ENCODE results near the gene GLTP. TPM values are rescaled to one million over a fixed set of nuclear protein-coding genes. Genes with fewer than 3 reads are reported as not detected.

The GLTP gene
- total RNA-seq, 1 experiment from 2014 or later = 15.5 TPM

DNA sequence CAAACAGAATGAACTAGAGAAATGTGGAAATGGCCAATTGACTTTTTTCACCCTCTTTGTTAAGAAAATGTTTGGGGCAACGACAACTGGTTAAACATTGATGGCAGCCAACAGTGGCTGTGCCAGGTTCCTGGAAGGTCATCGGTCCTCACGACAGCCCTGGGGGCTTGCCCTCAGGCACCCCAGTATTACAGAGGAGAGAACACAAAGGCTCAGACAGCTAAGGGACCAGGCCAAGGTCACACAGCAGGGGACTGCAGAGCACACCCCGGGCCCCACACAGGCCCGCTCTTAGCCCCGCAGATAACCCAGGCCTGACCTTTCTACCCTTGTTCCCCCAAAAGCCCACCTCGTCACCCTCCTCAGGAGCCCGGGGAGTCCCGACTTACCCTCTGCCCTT, 48.4 kb downstream of the GLTP start:
- Histone ChIP-seq H3K4me1 (ENCODE audit: insufficient read depth, low read length) (no peaks in the 10 kb centered on the region), H3K4ac (ENCODE audit: low read depth, low read length) (no peak overlapping the region), H3K23ac (ENCODE audit: insufficient read length, low read depth, low read length) (no peak overlapping the region), H4K91ac (ENCODE audit: insufficient read length, low read depth, low read length) (no peak overlapping the region), H2BK20ac (ENCODE audit: low read depth, low read length, poor library complexity, severe bottlenecking) (no peak overlapping the region), H3K9me3 (ENCODE audit: control insufficient read depth, low read depth, low read length) (no peaks in the 10 kb centered on the region), H2AFZ (ENCODE audit: low read length) (no peak overlapping the region), H4K5ac (ENCODE audit: insufficient read length, low read depth, low read length) (no peak overlapping the region), H3K79me2 (ENCODE audit: insufficient read depth, low read length) (no peaks in the 10 kb centered on the region), H3K23me2 (ENCODE audit: insufficient read length, low read depth, low read length, poor library complexity, severe bottlenecking) (no peaks in the 10 kb centered on the region), H2AK5ac (ENCODE audit: insufficient read length, low read length) (no peak overlapping the region), H3K56ac (ENCODE audit: insufficient read length, low read depth, low read length) (no peak overlapping the region), H3K4me2 (ENCODE audit: insufficient read depth, insufficient read length, low read length) (no peak overlapping the region), H4K8ac (replicated peaks; ENCODE audit: insufficient read length, low read depth, low read length) (no peak overlapping the region), H3K18ac (ENCODE audit: insufficient read length, low read depth, low read length) (no peak overlapping the region), H3K9ac (ENCODE audit: extremely low read depth, insufficient read length, low read length) (no peak overlapping the region), H2BK15ac (ENCODE audit: low read depth, low read length) (no peak overlapping the region), H3K27me3 (ENCODE audit: insufficient read depth, low read length) (no peaks in the 10 kb centered on the region), H2BK5ac (ENCODE audit: insufficient read length, low read length) (no peak overlapping the region), H3K79me1 (ENCODE audit: insufficient read depth, low read depth, low read length, poor library complexity, severe bottlenecking) (no peaks in the 10 kb centered on the region), H4K20me1 (ENCODE audit: control insufficient read depth, insufficient read depth, insufficient read length) (no peaks in the 10 kb centered on the region), H2BK120ac (ENCODE audit: low read depth, low read length, poor library complexity, severe bottlenecking) (no peak overlapping the region), H2BK12ac (ENCODE audit: insufficient read length, low read depth, low read length) (no peak overlapping the region), H3K14ac (ENCODE audit: insufficient read depth, low read length) (no peak overlapping the region; the same call in 1 of the 2 replicates), H3K27ac (ENCODE audit: insufficient read length, low read depth, low read length) (no peak overlapping the region), H3T11ph (ENCODE audit: low read length) (no peak overlapping the region)
- no peak for TF ChIP-seq CTCF (conservative IDR thresholded peaks at IDR 0.05)
- no peaks in the 10 kb centered on the region for H3K36me3 Mint-ChIP-seq (ENCODE audit: insufficient read depth in 1 of 3, low read depth in 3 of 3)
- peaks cover 8 to 13% of the 10 kb centered on the region in 2 experiments; a peak in 3 of 4 replicates for H3K4me1 Mint-ChIP-seq
- no peak for DNase-seq
- H3K27me3 Mint-ChIP-seq (ENCODE audit: low read depth) = peaks cover 2% of the 10 kb centered on the region
- no CpG with 5 or more reads among the region's 9 CpGs for WGBS (ENCODE audit: extremely low coverage, insufficient read length, low lambda C conversion rate)
- H3K9me3 Mint-ChIP-seq = no peaks in the 10 kb centered on the region; a peak in 1 of 5 replicates
- H3K4me3 Mint-ChIP-seq = no peak overlapping the region
- no peak overlapping the region for H3K27ac Mint-ChIP-seq

All from H9 (cell line).